Fibroblast of the conjunctiva (primary cell): ENCODE results near the gene AKAP6.
"Not testable (repeated sequence)": the region's sequence is repeated elsewhere in the genome, so short reads cannot be mapped to it uniquely, and the experiment has no call there.

Experiments
- DNase-seq: peaks from one replicate; pipeline ENCODE4 v3.0.0-alpha.2; 2010; ENCODE audit warnings: low read depth

The AKAP6 gene

GRCh38 chr14:32373174-32373573, 44.1 kb downstream of the AKAP6 start:
- not testable (repeated sequence) for DNase-seq

- DNase-seq: no peak
Observed at GRCh38 chr14:32374155-32374554, 45.1 kb downstream of the AKAP6 start.

- no peak for DNase-seq
Observed at GRCh38 chr14:32375663-32376062, 46.6 kb downstream of the AKAP6 start.

- DNase-seq: no peak
Observed at GRCh38 chr14:32377046-32377646, 48.0 kb downstream of the AKAP6 start.

GRCh38 chr14:32378284-32378683, 49.2 kb downstream of the AKAP6 start:
- DNase-seq: no peak

GRCh38 chr14:32379447-32379846, 50.3 kb downstream of the AKAP6 start:
- DNase-seq: no peak

GRCh38 chr14:32381869-32382268, 52.8 kb downstream of the AKAP6 start:
- DNase-seq: no peak

GRCh38 chr14:32382704-32383103, 53.6 kb downstream of the AKAP6 start:
- DNase-seq: no peak

GRCh38 chr14:32383364-32384009, 54.4 kb downstream of the AKAP6 start:
- no peak for DNase-seq

- no peak for DNase-seq
Observed at GRCh38 chr14:32384464-32384863, 55.4 kb downstream of the AKAP6 start.

GRCh38 chr14:32387295-32387694, 58.2 kb downstream of the AKAP6 start:
- DNase-seq: not testable (repeated sequence)

- no peak for DNase-seq
Observed at GRCh38 chr14:32393119-32393518, 64.0 kb downstream of the AKAP6 start.

- DNase-seq: no peak
Observed at GRCh38 chr14:32394038-32394437, 64.9 kb downstream of the AKAP6 start.

GRCh38 chr14:32396885-32397284, 67.8 kb downstream of the AKAP6 start:
- DNase-seq: no peak

- no peak for DNase-seq
Observed at GRCh38 chr14:32397861-32398640, 69.0 kb downstream of the AKAP6 start.

- DNase-seq: no peak
Observed at GRCh38 chr14:32399920-32400319, 70.8 kb downstream of the AKAP6 start.

- DNase-seq: no peak
Observed at GRCh38 chr14:32400480-32400879, 71.4 kb downstream of the AKAP6 start.

- no peak for DNase-seq
Observed at GRCh38 chr14:32403021-32403420, 73.9 kb downstream of the AKAP6 start.

- no peak for DNase-seq
Observed at GRCh38 chr14:32403688-32404087, 74.6 kb downstream of the AKAP6 start.

- no peak for DNase-seq
Observed at GRCh38 chr14:32404784-32405573, 75.9 kb downstream of the AKAP6 start.

GRCh38 chr14:32405856-32406255, 76.8 kb downstream of the AKAP6 start:
- DNase-seq: no peak

- DNase-seq: no peak
Observed at GRCh38 chr14:32407130-32407529, 78.0 kb downstream of the AKAP6 start.
